GM19193 (cell line): ENCODE measurements around the gene CAPN14.

ENCODE experiments used
- POLR2A ChIP-seq: IDR thresholded peaks from 4 replicates; pipeline ENCODE4 v1.6.1; 2011; ENCODE audit not compliant: insufficient read depth, insufficient read length; ENCODE audit errors: extremely low read depth

CAPN14 gene

GRCh38 chr2:31163011-31163539, 54.2 kb downstream of the CAPN14 start:
- no peak for TF ChIP-seq POLR2A

- TF ChIP-seq POLR2A = no peak
These were observed 55.7 kb downstream of the CAPN14 start for GRCh38 chr2:31161637-31162036.

- no peak for TF ChIP-seq POLR2A
These were observed 65.8 kb downstream of the CAPN14 start for GRCh38 chr2:31151501-31151900.

DNA sequence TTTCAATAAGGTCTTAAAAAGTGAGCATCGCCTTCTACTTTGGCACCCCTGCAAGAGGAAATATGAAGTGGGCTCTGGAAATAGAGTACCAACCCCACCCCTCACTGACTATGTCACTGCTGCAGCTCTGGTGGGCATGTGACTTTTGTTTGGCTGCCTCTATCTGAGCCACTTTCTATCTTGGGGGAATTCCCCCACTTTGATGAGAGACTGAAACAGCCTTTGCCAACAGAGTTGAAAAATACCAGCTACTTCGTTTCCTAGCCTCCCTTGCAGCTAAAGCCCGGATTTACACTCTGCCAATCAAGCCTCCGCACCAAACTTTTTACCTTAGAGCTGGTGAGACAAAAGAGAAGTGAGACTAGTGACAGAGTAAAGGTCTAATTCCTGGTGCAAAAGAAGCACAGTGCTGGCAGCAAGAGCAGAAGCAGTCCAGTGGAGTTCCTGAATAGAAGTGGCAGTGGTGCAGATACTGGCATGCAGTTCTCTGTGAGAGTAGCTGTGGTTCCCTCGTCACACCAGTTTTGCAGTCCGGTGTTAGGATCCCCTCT, 67.1 kb downstream of the CAPN14 start:
- no peak for TF ChIP-seq POLR2A

GRCh38 chr2:31148514-31148913, 68.8 kb downstream of the CAPN14 start:
- no peak for TF ChIP-seq POLR2A

DNA sequence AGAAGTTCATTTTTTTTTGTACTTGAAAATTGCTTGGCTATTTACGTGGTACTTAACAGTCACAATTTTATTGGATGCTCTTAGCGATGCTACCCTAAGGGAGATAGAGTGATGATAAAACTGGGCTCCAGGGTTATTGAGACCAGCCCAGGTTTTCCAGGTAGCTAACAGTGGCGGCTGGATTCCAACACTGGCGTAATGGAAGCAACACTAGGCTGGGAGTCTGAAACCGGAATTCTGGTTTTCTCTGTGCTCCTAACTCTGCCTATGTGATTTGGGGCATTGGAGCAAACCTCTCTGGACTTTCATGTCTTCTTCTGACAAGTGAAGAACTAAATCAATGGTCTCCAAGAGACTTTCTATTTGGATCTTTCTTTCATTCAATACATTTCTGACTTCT, 69.7 kb downstream of the CAPN14 start:
- TF ChIP-seq POLR2A = no peak

GRCh38 chr2:31142110-31142509, 75.2 kb downstream of the CAPN14 start:
- no peak for TF ChIP-seq POLR2A

GRCh38 chr2:31141443-31142085, 75.8 kb downstream of the CAPN14 start:
- TF ChIP-seq POLR2A = no peak

DNA sequence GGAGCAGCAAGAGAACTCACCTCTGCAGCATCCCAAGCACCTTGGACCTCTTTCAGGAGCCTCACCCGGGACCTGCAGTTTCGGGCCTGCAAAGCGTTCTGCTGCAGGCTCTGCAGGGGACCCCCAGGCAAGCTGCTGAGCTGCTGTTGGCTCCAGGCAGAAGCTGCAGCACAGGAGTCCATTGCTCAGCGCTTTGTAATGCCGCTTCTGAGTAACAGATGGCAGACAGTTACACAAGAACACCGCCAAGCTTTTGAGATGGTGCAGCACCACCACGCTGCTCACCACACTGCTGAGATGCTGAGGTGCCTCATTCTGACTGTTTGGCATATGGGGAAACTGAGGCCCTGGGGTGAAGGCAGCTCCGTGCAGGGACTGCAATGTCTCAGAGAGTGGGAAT, 77.2 kb downstream of the CAPN14 start:
- no peak for TF ChIP-seq POLR2A

GRCh38 chr2:31139671-31140070, 77.6 kb downstream of the CAPN14 start:
- no peak for TF ChIP-seq POLR2A

GRCh38 chr2:31138037-31138962, 79.0 kb downstream of the CAPN14 start, which contains the start of gene GALNT14:
TSS of gene GALNT14 (minus strand) at chr2:31138440. CDS start at chr2:31138086, 354 bp downstream.
- TF ChIP-seq POLR2A = no peak

- no peak for TF ChIP-seq POLR2A
These were observed 79.9 kb downstream of the CAPN14 start for GRCh38 chr2:31137211-31138036.

DNA sequence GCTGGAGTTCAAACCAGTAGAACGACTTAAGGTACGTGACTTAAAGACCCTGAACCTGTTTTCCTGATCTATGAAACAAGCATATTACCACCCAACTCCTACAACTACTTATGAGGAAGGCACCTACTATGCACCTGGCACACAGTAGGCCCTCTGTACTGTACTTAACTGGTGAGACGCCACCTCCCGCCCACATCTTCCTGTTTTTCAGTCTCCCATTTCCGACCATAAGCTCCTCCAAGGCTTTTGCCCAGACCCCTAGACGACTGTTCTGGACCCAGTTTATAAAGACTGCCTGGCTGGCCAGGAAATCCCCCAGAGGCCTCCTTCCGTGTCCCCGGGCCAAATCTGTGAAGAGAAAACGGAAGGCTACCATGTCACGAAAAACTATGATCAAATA, 80.6 kb downstream of the CAPN14 start:
- TF ChIP-seq POLR2A = no peak

DNA sequence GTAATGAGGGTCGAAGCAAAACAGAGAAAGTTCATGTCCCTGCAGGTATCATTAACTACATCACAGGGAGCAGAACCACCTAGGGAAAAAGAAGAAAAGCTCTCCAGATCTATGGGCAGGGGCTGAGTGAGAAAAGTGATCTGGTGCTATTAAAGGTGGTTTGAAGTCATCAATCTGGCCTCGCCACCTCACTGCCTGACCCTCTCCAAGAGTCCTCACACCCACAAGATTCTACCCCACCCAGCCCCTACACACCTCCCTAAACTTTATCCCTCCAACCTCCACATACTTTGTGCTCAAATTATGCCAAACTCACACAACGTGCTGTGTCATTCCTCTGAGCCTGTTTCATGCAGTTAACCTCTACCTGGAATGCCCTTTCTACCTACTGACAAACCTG, 81.3 kb downstream of the CAPN14 start:
- TF ChIP-seq POLR2A = no peak

DNA sequence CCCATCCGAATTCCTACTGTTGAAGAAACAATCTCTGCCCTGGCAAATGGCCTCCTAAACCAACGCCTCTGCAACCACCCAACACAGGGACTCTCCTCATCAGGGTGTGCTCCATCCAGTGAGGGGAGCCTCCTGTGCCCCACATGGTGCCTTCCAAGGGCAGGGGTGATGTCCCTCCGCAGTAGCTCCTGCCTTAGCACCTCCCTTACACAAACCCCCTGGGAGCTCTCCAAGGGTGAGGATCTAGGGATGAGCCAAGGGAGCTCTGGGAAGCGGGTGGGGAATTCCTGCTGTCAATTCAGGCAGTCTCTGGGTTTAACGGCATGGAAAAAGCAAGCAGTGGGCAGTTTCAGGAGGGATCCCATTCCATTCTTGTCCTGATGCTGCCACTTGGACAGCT, 82.8 kb downstream of the CAPN14 start:
- TF ChIP-seq POLR2A = no peak

DNA sequence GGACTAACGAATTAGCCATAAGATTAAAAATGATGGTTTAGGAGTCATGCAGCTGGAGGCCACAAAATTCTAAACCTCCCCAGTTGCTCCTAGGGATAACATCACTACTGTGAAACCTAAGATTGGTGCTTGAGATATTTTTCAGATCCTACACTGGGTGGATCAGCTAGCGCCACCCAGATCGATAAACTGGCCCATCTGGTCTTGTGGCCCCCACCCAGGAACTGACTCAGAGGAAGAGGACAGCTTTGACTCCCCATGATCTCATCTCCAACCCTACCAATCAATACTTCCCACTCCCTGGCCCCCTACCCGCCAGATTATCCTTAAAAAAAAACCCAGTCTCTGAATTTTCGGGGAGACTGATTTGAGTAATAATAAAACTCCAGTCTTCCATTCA, 84.5 kb downstream of the CAPN14 start:
- TF ChIP-seq POLR2A = no peak

GRCh38 chr2:31131871-31132270, 85.4 kb downstream of the CAPN14 start:
- no peak for TF ChIP-seq POLR2A
